ENCODE data around the gene NT5DC4.

- TF ChIP-seq CTCF (conservative IDR thresholded peaks at IDR 0.05; ENCODE audit: low read depth, low read length) (no peak), EZH2 (IDR thresholded peaks at IDR 0.05; ENCODE audit: borderline replicate concordance, low read depth, low read length, poor library complexity, severe bottlenecking) (no peak)
These were observed 61.5 kb downstream of the NT5DC4 start for GRCh38 chr2:112782234-112782799.
